Lower leg skin (tissue), 3 donors: ENCODE results near the gene MRPL38.

Experiments
- POLR2A ChIP-seq, 2 donors: fragments of 450-650 bp; IDR thresholded peaks; one replicate each; pipeline ENCODE4 v1.6.1; 2016 to 2017; ENCODE audit warnings: antibody characterized with exemption in 2 of 2, mild to moderate bottlenecking in 1 of 2, moderate library complexity in 1 of 2
- TF ChIP-seq, protein P1 (sequence below), 3 donors: fragments of 450-650 bp; IDR thresholded peaks; one replicate each; pipeline ENCODE4 v1.5.1; 2016; ENCODE audit warnings: antibody characterized with exemption in 3 of 3, mild to moderate bottlenecking in 3 of 3, moderate library complexity in 2 of 3

DNA sequence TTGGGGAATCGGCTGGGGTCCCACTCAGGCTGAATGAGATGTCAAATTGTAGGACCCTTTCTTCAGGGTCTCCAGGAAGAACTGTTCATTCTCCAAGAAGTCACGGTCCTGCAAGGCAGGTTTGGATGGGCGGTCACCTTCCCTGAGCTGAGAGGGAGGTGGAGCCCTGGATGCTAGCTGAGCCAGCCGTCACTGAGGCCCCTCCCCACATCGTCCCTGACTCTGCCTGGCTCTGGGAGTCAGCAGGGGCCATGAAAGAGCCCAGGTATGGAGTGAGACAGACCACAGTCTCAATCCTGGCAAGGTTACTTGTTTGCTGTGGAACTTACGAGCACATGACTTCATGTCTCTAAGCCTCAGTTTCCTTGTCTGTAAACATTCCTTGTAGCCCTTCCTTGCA lies 6.0 kb upstream of the MRPL38 start:
- TF ChIP-seq, protein P1, sequence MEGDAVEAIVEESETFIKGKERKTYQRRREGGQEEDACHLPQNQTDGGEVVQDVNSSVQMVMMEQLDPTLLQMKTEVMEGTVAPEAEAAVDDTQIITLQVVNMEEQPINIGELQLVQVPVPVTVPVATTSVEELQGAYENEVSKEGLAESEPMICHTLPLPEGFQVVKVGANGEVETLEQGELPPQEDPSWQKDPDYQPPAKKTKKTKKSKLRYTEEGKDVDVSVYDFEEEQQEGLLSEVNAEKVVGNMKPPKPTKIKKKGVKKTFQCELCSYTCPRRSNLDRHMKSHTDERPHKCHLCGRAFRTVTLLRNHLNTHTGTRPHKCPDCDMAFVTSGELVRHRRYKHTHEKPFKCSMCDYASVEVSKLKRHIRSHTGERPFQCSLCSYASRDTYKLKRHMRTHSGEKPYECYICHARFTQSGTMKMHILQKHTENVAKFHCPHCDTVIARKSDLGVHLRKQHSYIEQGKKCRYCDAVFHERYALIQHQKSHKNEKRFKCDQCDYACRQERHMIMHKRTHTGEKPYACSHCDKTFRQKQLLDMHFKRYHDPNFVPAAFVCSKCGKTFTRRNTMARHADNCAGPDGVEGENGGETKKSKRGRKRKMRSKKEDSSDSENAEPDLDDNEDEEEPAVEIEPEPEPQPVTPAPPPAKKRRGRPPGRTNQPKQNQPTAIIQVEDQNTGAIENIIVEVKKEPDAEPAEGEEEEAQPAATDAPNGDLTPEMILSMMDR (IDR thresholded peaks at IDR 0.05): no peak
- no peak for TF ChIP-seq POLR2A (IDR thresholded peaks at IDR 0.05)
